AML-193 (cell line): Measurements from ENCODE around the gene EMC8.

Experiments used
- DNase-seq, 2 experiments: peaks; one replicate each; lab custom pipeline; 2025; lab: John Stamatoyannopoulos, UW

The EMC8 gene

DNA sequence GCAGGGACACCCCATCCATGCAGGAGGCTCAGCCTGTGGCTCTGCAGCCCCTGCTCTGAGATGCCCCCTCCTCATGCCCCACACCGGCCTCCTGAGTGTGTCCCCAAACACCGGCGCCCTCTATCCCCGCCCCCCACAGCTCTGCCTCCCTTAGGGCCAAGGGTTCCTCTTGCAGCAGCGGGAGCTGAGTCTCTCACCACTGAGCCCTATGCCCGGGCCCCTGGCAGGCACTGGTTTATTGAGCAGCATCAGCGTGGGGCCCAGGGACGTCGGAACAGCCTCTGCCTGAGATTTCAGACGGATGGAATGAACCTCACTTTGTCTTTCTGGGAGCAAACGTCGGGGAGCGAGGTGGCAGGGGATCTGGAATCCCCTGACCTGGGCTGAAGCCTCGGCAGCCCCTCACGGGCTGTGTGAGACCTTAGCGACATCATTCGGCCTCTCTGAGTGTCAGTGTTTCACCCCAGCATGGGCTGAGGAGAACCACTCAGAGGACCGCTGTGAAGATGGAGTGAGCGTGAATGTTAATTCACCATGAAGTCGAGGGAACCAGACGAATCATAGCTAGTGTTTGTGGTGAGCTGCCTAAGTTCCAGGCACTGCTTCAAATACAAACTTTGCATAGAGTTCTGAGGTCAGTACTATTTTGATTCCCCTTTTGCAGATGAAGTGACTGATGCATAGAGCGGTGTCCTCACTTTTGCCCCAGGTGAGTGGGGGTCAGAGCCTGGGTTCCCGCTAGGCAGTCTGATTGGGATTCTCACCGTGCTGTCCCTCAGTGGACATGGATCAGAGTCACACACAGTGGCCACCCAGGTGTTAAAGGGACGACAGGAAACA is 43.2 kb downstream of the EMC8 start:
- DNase-seq, result no peak

DNA sequence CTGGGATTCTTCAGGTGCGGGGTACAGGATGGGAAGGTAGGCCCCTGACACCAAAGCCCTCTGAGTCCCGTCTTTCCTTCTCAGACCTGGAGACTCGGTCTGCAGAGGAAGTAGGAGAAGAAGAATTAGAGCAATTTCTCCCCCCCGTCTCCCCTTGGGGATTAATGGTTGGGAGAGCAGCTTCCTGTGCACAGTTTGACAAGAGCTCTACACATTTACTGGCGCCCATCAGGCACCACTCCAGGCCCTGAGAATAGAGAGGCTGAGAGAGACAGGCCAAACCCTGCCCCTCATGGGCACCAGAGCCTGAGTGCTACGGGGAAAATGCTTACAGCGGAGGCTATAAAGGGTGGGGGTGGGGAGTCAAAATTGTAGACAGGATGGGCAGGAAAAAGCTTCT is 44.9 kb downstream of the EMC8 start:
- no peak for DNase-seq

DNA sequence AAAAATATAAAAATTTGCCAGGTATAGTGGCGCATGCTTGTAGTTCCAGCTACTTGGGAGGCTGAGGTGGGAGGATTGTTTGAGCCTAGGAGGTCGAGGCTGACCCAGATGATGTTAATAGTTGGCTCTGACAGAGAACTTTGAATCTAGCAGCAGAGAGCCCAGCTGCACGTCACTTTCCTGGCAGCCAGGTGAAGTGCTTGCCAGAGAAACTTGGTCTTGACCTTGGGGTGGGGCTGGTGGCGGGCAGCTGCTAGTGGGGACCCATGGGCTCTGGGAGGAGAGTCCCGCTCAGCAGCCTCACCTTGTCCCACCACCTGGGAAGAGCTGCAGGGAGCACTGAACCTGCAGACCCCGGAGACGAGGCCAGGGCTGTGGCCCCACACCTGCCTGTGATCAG is 45.4 kb downstream of the EMC8 start:
- DNase-seq, result no peak

DNA sequence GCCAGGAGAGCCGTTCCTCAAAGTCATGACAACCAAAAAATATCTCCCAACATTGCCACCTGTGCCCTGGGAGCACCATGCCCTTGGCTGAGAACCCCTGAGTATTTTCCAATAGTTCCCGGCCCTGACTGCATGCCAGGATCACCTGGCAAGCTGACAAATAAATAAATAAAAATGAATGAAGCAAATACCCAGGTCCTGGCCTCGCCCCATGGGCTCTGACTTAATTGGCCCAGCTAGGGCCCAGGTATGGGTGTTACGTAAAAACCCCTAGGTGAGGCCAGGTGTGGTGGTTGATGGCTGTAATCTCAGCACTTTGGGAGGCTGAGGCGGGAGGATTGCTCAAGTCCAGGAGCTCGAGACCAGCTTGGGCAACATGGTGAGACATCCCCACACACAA is 45.8 kb downstream of the EMC8 start:
- DNase-seq, result no peak

DNA sequence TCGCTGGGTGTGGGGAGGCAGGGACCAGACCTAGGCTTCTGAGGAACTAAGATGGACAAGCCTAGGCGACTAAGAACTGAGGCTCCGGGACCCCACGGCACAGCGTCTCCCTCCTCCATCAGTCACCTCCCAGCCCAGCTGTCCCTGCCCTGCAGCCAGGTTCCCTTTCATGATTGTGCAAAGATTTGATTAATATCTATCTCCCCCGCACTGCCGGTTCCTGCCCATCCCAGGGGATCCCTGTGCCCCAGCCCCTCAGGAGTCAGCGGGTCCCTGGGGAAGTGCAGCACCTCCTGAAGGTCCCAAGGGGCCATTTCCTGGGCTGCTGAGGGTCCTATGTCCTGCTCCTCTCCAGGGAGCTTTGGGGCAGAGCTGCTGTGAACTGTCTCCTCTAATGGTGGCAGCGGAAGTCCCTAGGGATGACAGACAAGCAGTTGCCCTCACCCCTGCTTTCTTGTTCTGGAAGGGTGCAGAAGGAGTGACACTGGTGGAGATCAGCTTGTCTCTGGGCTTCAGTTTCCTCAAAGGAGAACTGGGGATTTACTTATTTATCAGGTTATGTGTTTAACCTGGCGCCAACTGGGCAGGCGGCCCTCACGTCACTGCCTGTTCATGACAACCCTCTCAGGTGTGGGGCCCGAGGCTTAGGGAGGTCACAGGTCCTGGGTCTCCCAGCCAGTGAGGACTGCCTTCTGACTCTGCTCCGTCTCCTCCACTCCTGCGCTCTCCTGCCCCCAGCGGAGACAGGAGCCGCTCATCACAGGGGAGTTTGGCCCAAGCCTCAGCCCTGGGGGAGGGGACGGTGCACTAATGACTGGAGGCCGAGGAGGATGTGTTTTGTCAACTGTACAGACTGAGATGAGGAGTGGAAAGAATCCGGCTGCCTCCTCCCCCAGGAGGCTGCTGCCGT is 46.6 kb downstream of the EMC8 start:
- no peak for DNase-seq

DNA sequence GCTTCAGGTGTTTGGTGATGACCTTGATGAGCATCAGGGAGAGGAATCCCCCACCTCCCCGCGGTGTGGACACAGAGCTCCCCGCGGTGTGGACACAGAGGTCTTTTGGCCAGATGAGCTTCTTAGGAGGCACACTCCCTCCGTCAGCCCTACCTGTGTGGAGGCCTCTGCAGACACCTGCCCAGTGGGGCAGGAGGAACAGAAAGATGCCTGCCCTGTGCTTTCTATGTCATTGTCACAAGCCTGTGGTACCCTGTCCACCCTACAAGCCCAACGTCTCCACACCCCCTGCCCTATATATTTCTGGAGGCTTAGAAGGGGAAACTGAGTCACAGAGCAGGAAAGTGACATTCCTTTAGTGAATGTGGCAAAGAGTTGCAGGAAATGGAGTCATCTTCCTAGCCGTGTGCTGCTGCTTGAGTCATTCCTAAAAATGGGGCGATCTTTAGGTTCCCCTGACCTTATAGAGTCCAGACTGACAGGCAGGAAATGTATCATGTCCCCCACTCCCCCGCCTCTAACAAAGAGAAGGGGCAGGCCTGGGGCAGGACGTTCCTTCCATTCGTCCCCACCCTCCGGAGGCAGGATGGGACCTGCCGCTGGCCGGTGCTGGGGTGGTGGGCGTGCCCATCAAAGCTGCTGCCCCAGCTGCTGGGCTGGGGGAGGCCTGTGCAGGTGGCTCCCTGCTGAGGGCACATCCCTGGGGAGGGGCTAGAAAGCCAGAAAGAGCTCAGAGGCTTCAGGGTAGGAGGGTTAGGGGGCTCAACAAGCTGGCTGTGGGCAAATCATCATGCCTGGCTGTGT is 47.4 kb downstream of the EMC8 start:
- peak in 1 of 2 experiments; percentile 13 for DNase-seq

DNA sequence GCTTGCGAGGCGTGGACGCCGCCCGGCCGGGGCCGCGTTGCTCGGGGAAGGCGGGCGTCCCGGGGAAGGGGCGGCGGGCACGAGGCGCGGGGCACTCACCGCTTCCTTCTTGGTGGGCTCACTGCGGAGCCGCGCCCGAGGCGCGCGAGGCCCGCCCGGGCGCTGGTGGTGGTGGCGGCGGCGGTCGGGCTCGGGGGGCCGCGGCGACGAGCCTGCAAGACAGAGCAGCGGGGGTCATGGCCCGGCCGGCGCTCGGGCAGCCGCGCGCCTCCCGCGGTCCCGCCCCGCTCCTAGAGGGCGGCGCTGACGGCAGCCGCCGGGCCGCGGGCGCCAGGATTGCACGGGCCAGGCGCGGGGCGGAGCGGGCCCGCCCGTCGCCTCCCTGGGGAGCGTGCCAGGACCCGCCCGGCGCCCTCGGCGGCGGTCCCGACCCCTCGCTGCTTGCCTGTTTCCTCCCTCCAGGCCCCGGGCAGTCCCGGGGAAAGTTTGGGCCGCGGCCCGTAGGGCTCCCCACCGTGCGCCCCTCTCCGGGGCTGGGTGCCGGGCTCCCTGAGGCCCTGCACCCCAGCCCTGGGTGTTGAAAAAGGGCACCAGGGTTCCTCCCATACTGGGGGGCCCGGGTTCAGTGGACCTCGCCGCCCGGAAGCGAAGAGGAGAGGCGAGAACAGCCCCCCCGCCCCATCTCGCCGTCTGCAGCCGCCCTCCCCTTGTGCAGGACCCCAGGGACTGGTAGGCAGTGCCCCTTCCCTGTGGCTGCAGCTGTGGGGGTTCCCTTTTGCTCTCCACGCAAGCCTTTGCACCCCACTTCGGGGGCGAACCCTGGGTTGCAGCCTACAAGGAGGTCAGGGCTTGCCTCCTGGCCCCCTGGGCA is 48.3 kb downstream of the EMC8 start, which contains the start of gene C16orf74:
Gene C16orf74, minus strand, starts transcription at position 270 of the 871 bp plus-strand sequence. CDS start 15,879 bp downstream, outside the sequence.
- peak; percentile 16 to 17 for DNase-seq

DNA sequence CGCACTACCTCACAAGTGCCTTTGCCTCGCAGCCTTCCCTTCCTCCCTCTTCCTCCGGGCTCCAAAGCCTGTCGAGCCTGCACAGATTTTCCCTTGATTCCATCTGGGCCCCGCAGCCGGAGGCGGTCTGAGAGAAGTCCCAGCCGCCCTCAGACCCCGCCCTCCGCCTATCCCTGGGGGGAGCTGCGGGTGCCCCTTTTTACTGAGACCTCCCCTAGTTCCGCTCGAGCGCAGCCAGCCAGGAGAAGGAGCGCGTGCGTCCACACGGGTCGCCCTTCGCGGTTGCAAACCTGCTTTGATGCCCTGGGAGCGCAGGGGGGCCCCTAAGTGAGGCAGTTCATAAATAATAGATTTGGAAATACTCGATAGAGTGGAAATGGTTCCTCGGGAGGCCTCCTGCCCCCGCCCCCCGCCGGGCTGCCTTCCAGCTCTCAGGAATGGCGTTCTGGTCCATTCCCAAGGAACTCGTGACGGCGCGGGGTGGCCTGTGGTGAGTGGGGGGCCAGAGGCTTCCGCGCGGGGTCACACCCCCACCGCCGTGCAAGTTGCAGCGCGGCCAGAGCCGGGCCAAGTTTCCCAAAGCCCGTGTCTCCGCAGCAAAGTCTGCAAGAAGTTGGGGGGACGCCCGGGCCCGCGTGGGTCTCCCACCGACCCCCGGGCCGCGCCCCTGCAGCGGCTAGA is 49.1 kb downstream of the EMC8 start:
- DNase-seq, result peak; percentile 10 to 27

DNA sequence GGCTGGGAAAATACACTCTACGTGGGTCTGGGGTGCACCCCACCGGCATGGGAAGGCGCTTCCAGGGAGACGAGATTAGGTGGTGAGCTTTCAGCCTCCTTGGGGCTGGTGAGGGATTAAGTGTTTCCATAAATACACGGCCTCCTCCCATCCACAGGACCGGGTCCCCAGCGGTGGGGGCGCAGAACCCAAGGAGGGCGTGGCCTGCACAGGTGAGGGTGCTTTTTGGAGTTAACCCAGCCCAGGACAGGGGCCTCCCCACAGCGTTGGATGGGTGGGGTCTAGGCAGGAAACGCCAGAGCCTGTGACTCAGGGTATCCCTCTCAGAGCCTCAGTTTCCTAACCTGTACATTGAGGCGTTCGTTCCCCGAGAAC is 49.6 kb downstream of the EMC8 start:
- DNase-seq, result no peak

DNA sequence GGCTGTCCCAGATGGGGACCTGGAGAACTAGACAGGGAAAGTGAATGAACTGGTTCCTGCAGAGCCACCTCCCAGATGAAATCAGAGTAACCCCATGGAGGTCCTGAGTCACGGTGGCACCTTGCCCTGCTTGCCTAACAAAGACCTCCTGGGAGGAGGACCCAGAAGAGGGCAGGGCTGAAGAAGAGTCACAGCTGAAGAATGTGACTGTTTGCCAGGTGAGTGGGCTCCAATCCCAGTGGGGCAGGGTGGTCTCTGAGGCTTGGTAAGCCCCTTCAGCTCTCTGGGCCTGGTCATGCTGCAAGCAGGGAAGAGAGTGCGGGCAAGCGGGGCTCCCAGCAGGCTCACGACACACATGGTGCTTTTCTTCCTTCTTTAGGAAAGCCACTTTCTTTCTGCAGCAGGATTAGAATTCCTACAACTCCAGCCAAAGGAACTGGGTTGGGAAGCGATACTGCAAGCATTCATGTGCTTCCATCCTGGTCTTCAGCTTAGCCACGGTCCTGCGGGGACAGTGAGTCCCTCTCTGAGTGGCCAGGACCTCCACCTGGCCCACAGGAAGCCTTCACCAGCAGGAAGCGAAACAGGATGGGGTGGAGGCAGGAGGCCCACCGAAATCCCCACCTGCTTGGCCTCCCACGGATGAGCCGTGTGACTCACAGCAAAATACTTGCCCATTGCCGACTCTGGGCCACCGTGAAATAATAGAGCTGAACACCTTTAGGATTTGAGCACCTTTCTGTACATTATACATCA is 52.7 kb downstream of the EMC8 start:
- DNase-seq, result no peak

DNA sequence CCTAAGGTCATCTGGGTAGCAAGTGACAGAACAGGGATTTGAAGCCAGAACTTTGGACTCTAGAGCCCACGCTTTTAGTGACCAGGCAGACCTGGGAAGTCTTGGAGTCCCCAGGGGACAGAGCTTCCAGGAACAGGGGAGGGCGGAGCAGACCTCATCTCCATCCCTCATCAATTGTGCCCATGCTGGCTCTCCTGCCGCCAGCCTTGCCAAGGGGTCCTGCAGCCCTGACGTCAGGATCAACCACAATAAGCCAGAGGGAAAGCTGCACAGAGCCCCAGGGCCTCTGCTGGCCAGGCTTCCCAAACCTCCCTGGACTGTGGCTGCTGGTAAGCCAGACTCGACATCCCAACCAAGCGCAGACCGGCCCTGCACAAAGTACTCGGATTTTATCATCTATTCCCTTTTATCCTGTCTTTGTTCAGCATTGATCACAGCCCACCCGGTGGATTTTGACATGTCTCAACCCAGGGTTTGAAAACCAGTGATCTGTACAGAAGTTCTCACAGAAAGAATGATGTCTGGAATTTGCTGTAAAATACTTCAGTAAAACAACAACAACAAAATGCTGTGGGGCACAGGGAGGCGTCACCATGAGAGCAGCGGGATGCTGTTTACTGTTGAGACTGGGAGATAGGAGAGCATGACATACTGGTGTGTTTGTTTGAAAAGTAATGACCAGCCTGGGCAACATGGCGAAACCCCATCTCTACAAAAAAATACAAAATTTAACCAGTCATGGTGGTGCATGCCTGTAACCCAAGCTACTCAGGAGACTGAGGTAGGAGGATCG is 60.2 kb downstream of the EMC8 start:
- no peak for DNase-seq

DNA sequence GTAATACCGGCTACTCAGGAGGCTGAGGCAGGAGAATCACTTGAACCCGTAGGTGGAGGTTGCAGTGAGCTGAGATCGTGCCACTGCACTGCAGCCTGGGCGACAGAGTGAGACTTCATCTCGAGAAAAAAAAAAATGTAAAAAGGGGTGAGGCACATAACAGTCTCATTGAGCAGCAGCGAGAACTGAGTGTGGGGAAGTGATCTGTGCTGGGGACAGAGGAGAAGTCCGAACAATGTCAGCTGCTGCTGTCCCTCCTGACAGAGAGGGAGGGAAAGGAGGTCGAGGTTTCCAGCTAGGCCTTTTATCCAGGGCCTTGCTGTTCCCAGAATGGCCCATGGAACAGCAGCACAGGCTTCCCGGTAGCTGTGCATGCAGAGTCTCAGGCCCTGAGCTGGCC is 62.4 kb downstream of the EMC8 start:
- DNase-seq, result no peak

DNA sequence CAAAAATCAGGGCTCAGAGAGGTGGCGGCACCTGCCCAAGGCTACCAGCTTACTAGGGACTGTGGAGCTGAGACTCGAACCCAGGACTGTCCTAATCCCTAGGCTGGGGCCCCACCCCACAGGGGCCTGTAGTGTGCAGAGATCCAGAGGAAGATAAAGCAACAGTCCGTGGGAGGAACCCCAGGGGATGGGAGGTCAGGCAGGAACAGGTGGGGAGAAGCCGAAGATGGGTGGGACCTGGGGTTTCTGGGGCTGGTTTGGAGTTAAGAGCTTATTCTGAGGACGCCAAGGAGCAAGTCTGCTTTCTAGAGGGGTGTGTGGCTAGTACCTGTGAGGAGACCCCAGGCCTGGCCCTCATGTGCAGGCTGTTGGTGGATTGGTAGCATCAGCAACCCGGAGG is 63.4 kb downstream of the EMC8 start:
- DNase-seq, result no peak

DNA sequence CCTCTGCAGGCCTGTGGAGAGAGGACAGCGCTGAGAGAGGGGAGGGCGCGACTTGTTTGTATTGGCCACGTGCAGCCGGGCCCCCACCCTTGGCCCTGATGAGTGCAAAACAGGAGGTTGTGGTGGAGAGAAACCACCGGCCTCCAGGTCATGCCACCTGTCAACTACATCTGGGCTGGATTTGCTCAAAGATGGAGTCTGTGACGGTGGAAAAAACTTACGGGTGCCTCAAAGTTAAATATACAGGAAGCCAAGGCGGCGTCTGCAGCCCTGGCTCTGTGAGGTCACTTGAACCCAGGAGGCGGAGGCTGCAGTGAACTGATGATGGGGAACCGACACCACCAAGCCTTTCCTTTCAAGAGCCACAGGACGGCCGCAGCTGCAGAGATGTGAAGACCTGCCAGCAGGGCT is 64.1 kb downstream of the EMC8 start:
- DNase-seq, result no peak

DNA sequence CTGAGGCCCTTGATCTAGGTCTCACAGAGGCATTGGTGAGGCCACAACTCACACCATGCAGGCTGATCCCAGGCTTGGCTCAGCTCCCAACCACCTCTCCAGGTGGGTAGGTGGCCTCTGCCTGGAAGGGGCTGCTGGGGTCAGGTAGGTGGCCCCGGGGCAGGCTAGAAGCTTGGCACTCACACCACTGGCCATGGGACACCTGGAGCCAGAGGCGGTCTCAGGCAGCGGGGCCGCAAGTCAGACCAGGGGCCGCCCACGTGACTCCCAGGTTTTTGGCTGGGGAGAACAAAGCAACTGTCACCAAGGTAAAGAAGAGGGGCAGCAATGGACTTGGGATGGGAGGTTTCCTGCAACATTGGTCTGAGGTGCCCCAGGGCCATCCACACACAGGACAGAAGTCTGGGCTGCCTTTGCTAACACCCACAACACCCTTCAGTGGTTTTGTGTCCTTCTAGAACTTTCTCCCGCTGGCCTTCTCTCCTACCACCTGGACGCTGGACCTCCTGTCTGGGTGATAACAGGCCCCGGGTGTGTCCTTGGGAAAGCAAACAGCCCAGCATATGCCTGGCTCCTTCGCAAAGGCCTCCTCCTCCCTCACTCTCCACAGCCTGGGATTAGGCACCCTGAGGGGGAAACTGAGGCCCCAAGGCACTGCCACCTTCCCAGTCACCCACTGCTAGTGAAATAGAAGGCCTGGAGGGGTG is 64.9 kb downstream of the EMC8 start:
- DNase-seq, result no peak

DNA sequence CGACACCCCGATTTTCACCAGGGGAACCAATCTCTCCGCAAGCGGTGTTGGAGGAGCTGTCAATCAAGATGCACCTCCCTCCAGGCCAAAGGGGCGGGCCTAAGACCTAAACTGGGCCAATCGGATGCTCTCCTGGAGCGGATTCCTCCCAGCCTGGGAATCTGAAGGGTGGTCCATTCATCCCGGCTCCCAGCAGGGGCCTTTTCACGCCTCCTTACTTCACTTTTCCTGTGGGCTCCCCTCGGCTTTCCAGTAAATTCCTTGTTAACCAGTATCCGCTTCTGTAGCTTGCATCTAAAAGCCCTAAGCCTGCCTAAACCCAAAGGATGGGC is 65.5 kb downstream of the EMC8 start:
- DNase-seq, result peak; percentile 69 to 74

DNA sequence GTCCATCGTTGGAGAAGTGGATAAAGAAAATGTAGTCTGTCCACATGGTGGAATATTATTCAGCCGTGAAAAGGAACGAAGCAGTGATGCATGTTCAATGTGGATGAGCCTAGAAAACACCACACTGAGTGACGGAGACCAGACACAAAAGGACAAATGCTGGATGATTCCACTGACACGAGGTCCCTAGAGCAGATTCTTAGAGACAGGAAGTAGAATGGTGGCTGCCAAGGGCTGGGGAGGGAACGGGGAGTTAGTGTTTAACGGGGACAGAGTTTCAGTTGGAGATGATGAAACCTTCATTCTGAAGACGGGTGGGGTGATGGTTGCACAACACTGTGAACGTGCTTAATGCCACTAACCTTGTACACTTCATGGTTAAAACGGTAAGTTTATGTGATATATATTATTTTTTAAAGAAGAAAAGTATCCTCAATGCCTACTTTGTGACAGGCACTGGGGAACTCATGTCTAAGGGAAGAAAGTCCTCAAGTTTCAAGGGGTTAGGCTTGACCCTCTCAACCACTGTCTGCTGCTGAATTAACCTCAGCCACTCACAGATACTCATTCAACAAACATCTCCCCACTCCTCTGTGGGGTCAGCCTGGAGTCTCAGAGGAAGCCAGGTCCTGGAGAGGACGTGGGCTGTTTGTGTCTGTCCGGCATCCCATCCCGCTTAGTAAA is 66.0 kb downstream of the EMC8 start:
- DNase-seq, result peak; percentile 87 to 91

DNA sequence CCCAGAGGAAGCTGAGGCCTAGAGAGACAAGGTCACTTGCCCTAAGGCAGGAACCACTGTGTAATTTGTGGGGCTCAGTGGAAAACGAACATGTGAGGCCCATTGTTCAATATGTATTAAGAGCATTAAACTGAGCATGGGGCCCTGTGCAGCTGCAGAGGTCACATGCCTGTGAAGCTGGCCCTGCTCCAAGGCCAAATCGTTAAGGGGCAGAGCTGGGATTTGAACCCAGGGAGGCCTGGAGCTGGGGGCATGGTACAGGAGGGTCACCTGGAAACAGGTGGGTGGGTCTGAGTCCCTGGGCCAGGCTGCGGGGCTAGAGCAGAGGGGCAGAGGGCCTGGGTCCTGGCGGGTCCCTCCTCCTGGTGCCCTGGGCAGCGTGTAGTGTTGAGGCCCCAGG is 68.2 kb downstream of the EMC8 start:
- no peak for DNase-seq
